SK-N-SH treated with all-trans-retinoic acid at 6 μM for 48 hours (cell line): ENCODE results near the gene MYOCD.

Experiments
- ATAC-seq: fragments of 200-7000 bp; cut with Tn5 transposase; 3 replicates; pipeline ENCODE4 v1.9.1; 2020; ENCODE audit warnings: mild to moderate bottlenecking, moderate library complexity
- ARNTL ChIP-seq: fragments of 450-650 bp; formaldehyde crosslinking; IDR thresholded peaks from 2 replicates; pipeline ENCODE4 v1.5.0; 2020; ENCODE audit warnings: low read depth, mild to moderate bottlenecking, moderate library complexity, borderline replicate concordance
- BACH2 ChIP-seq: fragments of 250-450 bp; sonication (Bioruptor Pico); IDR thresholded peaks from 2 replicates; pipeline ENCODE4 v1.9.0; 2021; ENCODE audit warnings: mild to moderate bottlenecking, borderline replicate concordance
- CREB5 ChIP-seq: fragments of 250-450 bp; sonication (Bioruptor Pico); IDR thresholded peaks from 2 replicates; pipeline ENCODE4 v1.5.1; 2020; ENCODE audit warnings: low read depth, mild to moderate bottlenecking, moderate library complexity
- CSDC2 ChIP-seq: fragments of 250-450 bp; sonication (Bioruptor Pico); IDR thresholded peaks from 2 replicates; pipeline ENCODE4 v1.5.0; 2020; ENCODE audit warnings: mild to moderate bottlenecking, moderate library complexity
- CSRNP3 ChIP-seq: fragments of 250-450 bp; sonication (Bioruptor Pico); IDR thresholded peaks from 2 replicates; pipeline ENCODE4 v1.5.1; 2021; ENCODE audit warnings: mild to moderate bottlenecking, moderate library complexity
- ESRRG ChIP-seq: fragments of 250-450 bp; sonication (Bioruptor Pico); IDR thresholded peaks from 2 replicates; pipeline ENCODE4 v1.6.1; 2021; ENCODE audit warnings: mild to moderate bottlenecking
- GLIS3 ChIP-seq: fragments of 250-450 bp; sonication (Bioruptor Pico); IDR thresholded peaks from 2 replicates; pipeline ENCODE4 v1.5.0; 2020; ENCODE audit warnings: mild to moderate bottlenecking, moderate library complexity
- ISL1 ChIP-seq: fragments of 250-450 bp; sonication (Bioruptor Pico); IDR thresholded peaks from 2 replicates; pipeline ENCODE4 v2.1.2; 2022; ENCODE audit warnings: mild to moderate bottlenecking, moderate library complexity
- OSR1 ChIP-seq: fragments of 250-450 bp; sonication (Bioruptor Pico); IDR thresholded peaks from 2 replicates; pipeline ENCODE4 v1.8.0; 2022; ENCODE audit warnings: moderate library complexity, mild to moderate bottlenecking, inconsistent platforms
- PATZ1 ChIP-seq: fragments of 250-450 bp; sonication (Bioruptor Pico); IDR thresholded peaks from 2 replicates; pipeline ENCODE4 v1.8.0; 2020; ENCODE audit warnings: mild to moderate bottlenecking, moderate library complexity, borderline replicate concordance
- POU6F1 ChIP-seq: fragments of 250-450 bp; sonication (Bioruptor Pico); IDR thresholded peaks from 2 replicates; pipeline ENCODE4 v1.8.0; 2021; ENCODE audit warnings: low read depth, mild to moderate bottlenecking, moderate library complexity, borderline replicate concordance
- PPARA ChIP-seq: fragments of 250-450 bp; sonication (Bioruptor Pico); IDR thresholded peaks from 2 replicates; pipeline ENCODE4 v1.5.0; 2020; ENCODE audit warnings: mild to moderate bottlenecking, borderline replicate concordance
- RARB ChIP-seq: fragments of 250-450 bp; sonication (Bioruptor Pico); IDR thresholded peaks from 2 replicates; pipeline ENCODE4 v1.8.0; 2021; ENCODE audit warnings: mild to moderate bottlenecking, moderate library complexity
- SNAI2 ChIP-seq: fragments of 250-450 bp; sonication (Bioruptor Pico); IDR thresholded peaks from 2 replicates; pipeline ENCODE4 v1.5.0; 2020; ENCODE audit warnings: mild to moderate bottlenecking, moderate library complexity
- TOX ChIP-seq: fragments of 250-450 bp; sonication (Bioruptor Pico); IDR thresholded peaks from 2 replicates; pipeline ENCODE4 v1.8.0; 2021; ENCODE audit warnings: mild to moderate bottlenecking, moderate library complexity, borderline replicate concordance
- ZC3H10 ChIP-seq: fragments of 250-450 bp; sonication (Bioruptor Pico); IDR thresholded peaks from 2 replicates; pipeline ENCODE4 v1.5.1; 2021; ENCODE audit warnings: mild to moderate bottlenecking, moderate library complexity
- ZFP3 ChIP-seq: fragments of 250-450 bp; sonication (Bioruptor Pico); IDR thresholded peaks from 2 replicates; pipeline ENCODE4 v1.5.0; 2020; ENCODE audit warnings: mild to moderate bottlenecking, moderate library complexity
- ZFP30 ChIP-seq: fragments of 450-650 bp; formaldehyde crosslinking; IDR thresholded peaks from 2 replicates; pipeline ENCODE4 v1.5.0; 2022; ENCODE audit warnings: mild to moderate bottlenecking, moderate library complexity
- ZNF565 ChIP-seq: fragments of 450-650 bp; formaldehyde crosslinking; conservative IDR thresholded peaks from 2 replicates; pipeline ENCODE4 v1.5.0; 2020; ENCODE audit warnings: low read depth, mild to moderate bottlenecking, moderate library complexity
- ZNF70 ChIP-seq: fragments of 450-650 bp; formaldehyde crosslinking; IDR thresholded peaks from 2 replicates; pipeline ENCODE4 v1.5.0; 2020; ENCODE audit warnings: mild to moderate bottlenecking, moderate library complexity

Gene MYOCD

GRCh38 chr17:12644623-12645022 lies 21.1 kb upstream of the MYOCD start:
- ATAC-seq: no peak
- TF ChIP-seq SNAI2 (CRISPR knock-in tag) (no peak), ZNF565 (no peak), ZFP30 (CRISPR knock-in tag) (no peak), ZC3H10 (CRISPR knock-in tag) (no peak), POU6F1 (CRISPR knock-in tag) (no peak), BACH2 (CRISPR knock-in tag) (no peak), PPARA (CRISPR knock-in tag) (no peak), ESRRG (CRISPR knock-in tag) (no peak), RARB (no peak), ZFP3 (CRISPR knock-in tag) (no peak)

GRCh38 chr17:12646761-12647422 lies 18.8 kb upstream of the MYOCD start:
- TF ChIP-seq POU6F1 (CRISPR knock-in tag) (no peak), ZFP3 (CRISPR knock-in tag) (no peak), ESRRG (CRISPR knock-in tag) (no peak), PATZ1 (no peak), SNAI2 (CRISPR knock-in tag) (no peak), ZNF70 (no peak), ARNTL (no peak), ISL1 (no peak), GLIS3 (CRISPR knock-in tag) (no peak), RARB (no peak)
- no peak for ATAC-seq

GRCh38 chr17:12648498-12648897 lies 17.2 kb upstream of the MYOCD start:
- TF ChIP-seq GLIS3 (CRISPR knock-in tag): no peak
- TF ChIP-seq ISL1: no peak
- TF ChIP-seq PPARA (CRISPR knock-in tag): no peak
- no peak for TF ChIP-seq RARB
- no peak for TF ChIP-seq CREB5 (CRISPR knock-in tag)
- no peak for TF ChIP-seq ESRRG (CRISPR knock-in tag)
- TF ChIP-seq ZNF565: no peak
- no peak for TF ChIP-seq SNAI2 (CRISPR knock-in tag)
- no peak for TF ChIP-seq CSDC2 (CRISPR knock-in tag)
- TF ChIP-seq CSRNP3 (CRISPR knock-in tag): no peak
- TF ChIP-seq TOX (CRISPR knock-in tag): no peak
- TF ChIP-seq POU6F1 (CRISPR knock-in tag): no peak
- TF ChIP-seq PATZ1: no peak
- no peak for TF ChIP-seq OSR1 (CRISPR knock-in tag)
- TF ChIP-seq BACH2 (CRISPR knock-in tag): no peak
- no peak for TF ChIP-seq ZFP30 (CRISPR knock-in tag)
- no peak for ATAC-seq
